BE2C (cell line): Measurements from ENCODE around the gene ACSL6.

ENCODE experiments used
- DNase-seq: peaks from one replicate; pipeline ENCODE4 v3.0.0-alpha.2; 2020
- H3K27me3 ChIP-seq: fragments of 250-450 bp; sonication (Bioruptor Pico); 2 replicates; pipeline ENCODE4 v1.5.1; 2020; ENCODE audit warnings: mild to moderate bottlenecking
- H3K36me3 ChIP-seq: fragments of 250-450 bp; sonication (Bioruptor Pico); 2 replicates; pipeline ENCODE4 v1.5.1; 2020; ENCODE audit warnings: mild to moderate bottlenecking
- H3K4me1 ChIP-seq: fragments of 250-450 bp; sonication (Bioruptor Pico); 2 replicates; pipeline ENCODE4 v1.5.1; 2020
- H3K4me3 ChIP-seq: 2 replicates; pipeline ENCODE4 v1.5.1; 2011; ENCODE audit warnings: low read depth, low read length
- H3K9me3 ChIP-seq: fragments of 250-450 bp; sonication (Bioruptor Pico); 2 replicates; pipeline ENCODE4 v1.5.1; 2020
- TF ChIP-seq, protein P1 (sequence below): IDR thresholded peaks from 2 replicates; pipeline ENCODE4 v1.5.1; 2012; ENCODE audit warnings: mild to moderate bottlenecking, low read depth, low read length

The ACSL6 gene

DNA sequence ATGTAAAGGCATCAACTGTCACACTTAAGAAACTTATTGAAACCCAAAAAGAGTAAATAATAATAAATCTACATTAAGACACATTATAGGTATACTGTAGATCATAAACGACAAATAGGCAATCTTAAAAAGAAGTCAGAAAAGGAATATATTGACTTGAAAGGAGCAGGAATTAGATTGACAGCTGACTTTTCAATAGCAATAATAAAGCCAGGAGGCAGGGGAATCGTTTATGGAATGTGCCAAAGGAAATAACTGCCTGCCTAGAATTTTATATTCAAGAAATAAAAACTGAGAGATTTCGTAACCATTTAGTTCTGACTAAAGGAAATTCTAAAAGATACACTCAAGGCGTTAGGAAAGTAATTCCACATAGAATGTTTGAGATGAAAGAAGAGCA, 21.7 kb upstream of the ACSL6 start:
- Histone ChIP-seq H3K9me3 (no peaks in the 10 kb centered on the region), H3K4me1 (no peaks in the 10 kb centered on the region), H3K4me3 (no peak overlapping the region), H3K27me3 (peaks cover 8% of the 10 kb centered on the region; the same call in 1 of the 2 replicates), H3K36me3 (no peaks in the 10 kb centered on the region)
- DNase-seq = no peak
- TF ChIP-seq, protein P1, sequence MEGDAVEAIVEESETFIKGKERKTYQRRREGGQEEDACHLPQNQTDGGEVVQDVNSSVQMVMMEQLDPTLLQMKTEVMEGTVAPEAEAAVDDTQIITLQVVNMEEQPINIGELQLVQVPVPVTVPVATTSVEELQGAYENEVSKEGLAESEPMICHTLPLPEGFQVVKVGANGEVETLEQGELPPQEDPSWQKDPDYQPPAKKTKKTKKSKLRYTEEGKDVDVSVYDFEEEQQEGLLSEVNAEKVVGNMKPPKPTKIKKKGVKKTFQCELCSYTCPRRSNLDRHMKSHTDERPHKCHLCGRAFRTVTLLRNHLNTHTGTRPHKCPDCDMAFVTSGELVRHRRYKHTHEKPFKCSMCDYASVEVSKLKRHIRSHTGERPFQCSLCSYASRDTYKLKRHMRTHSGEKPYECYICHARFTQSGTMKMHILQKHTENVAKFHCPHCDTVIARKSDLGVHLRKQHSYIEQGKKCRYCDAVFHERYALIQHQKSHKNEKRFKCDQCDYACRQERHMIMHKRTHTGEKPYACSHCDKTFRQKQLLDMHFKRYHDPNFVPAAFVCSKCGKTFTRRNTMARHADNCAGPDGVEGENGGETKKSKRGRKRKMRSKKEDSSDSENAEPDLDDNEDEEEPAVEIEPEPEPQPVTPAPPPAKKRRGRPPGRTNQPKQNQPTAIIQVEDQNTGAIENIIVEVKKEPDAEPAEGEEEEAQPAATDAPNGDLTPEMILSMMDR = no peak

DNA sequence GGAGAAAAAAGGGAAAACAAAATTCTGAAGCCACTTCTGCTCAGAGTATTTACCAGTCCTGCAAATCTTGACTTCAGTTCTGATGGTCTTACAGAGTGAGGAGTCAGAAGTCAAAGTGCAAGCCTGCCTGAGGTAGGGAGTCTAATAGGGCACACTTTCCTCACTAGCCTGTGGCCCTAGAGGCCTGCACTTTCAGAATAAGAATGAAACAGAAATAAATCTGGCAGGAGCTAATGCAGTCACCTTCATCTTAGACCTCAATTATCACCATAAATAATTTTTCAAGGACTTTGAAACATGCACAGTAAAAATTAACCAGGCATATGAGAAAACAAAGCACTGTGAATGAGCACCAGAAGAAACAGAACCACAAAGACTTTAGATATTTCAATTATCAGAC, 20.7 kb upstream of the ACSL6 start:
- no peak for DNase-seq
- Histone ChIP-seq H3K9me3 (no peaks in the 10 kb centered on the region), H3K4me1 (no peaks in the 10 kb centered on the region), H3K4me3 (no peak overlapping the region), H3K36me3 (no peaks in the 10 kb centered on the region), H3K27me3 (0 out of 2 replicates have a peak, but pooled peaks cover 4% of the 10 kb centered on the region)
- TF ChIP-seq, protein P1 = no peak

DNA sequence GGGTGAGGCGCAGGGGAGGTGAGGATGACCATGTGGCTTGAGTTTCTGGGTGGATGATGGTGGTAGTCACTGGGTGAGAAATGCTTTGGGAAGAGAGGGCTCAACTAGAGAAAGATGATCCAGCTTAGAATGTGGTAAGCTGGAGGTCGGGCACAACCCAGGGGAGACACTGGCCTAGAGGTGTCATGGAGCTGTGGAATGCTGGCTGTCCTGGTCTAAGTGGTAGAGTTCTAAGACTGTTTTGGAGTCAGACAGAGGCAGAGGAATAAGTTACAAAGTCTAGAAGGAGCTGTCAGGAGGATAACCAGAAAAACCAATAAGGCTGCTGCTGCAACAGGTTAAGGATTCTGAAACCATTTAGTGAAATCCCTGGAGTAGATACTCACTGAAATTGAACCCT, 19.2 kb upstream of the ACSL6 start:
- no peaks in the 10 kb centered on the region for H3K9me3 ChIP-seq
- DNase-seq = no peak
- H3K36me3 ChIP-seq = no peaks in the 10 kb centered on the region
- TF ChIP-seq, protein P1 = no peak
- H3K4me1 ChIP-seq = no peaks in the 10 kb centered on the region
- H3K27me3 ChIP-seq = no peaks in the 10 kb centered on the region
- H3K4me3 ChIP-seq = no peak overlapping the region

- H3K36me3 ChIP-seq = no peaks in the 10 kb centered on the region
- no peaks in the 10 kb centered on the region for H3K4me1 ChIP-seq
- H3K4me3 ChIP-seq = no peak overlapping the region
- DNase-seq = no peak
- no peaks in the 10 kb centered on the region for H3K27me3 ChIP-seq
- TF ChIP-seq, protein P1 = no peak
- no peaks in the 10 kb centered on the region for H3K9me3 ChIP-seq
Measured at GRCh38 chr5:132029609-132030330, 18.3 kb upstream of the ACSL6 start.

DNA sequence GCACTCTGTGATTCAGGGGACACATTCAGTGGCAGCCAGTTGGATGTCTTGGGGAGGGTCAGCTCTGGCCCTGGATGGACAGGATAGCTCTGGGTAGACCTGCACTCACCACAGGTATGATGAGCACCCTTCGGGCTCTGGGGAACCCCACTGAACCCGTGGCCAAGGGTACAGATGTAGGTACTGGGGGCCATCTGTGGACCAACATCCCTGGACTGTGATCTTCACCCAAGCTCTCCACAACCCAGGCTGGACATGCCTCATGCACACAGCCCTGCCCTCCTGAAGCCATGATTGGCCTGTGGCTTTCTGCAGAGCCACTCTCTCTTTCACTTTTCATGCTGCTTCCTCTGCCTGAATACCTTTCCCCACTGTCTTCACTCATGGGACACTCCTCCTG, 15.6 kb upstream of the ACSL6 start:
- no peaks in the 10 kb centered on the region for H3K9me3 ChIP-seq
- TF ChIP-seq, protein P1 = no peak
- no peak for DNase-seq
- H3K4me3 ChIP-seq = no peak overlapping the region
- no peaks in the 10 kb centered on the region for H3K36me3 ChIP-seq
- H3K27me3 ChIP-seq = no peaks in the 10 kb centered on the region
- no peaks in the 10 kb centered on the region for H3K4me1 ChIP-seq

- no peak for DNase-seq
- TF ChIP-seq, protein P1 = no peak
- Histone ChIP-seq H3K4me1 (no peaks in the 10 kb centered on the region), H3K27me3 (no peaks in the 10 kb centered on the region), H3K9me3 (no peaks in the 10 kb centered on the region), H3K36me3 (no peaks in the 10 kb centered on the region), H3K4me3 (no peak overlapping the region)
Measured at GRCh38 chr5:132026516-132027008, 15.1 kb upstream of the ACSL6 start.
